HG03469 (cell line): Measurements from ENCODE around the gene MCRIP1.
A peak's percentile ranks its signal among the peaks of the same experiment; 100 is the strongest.

Source experiments
- ATAC-seq: cut with Tn5 transposase; IDR thresholded peaks from one replicate; pipeline ENCODE4 v1.9.1; 2021; ENCODE audit warnings: mild to moderate bottlenecking, moderate library complexity, moderate number of reproducible peaks; ENCODE audit not compliant: unreplicated experiment

Gene MCRIP1

GRCh38 chr17:81863123-81863675 lies 30.1 kb upstream of the MCRIP1 start:
- ATAC-seq, result no peak

GRCh38 chr17:81860756-81861568 lies 27.9 kb upstream of the MCRIP1 start:
- peak; percentile 66 for ATAC-seq

- ATAC-seq, result no peak
Observed at GRCh38 chr17:81859906-81860755, 27.0 kb upstream of the MCRIP1 start, which contains the start of gene P4HB. TSS of gene P4HB (minus strand) at chr17:81860535. CDS start at chr17:81860471, 64 bp downstream.

- no peak for ATAC-seq
Observed at GRCh38 chr17:81858967-81859905, 26.1 kb upstream of the MCRIP1 start.

- no peak for ATAC-seq
Observed at GRCh38 chr17:81858170-81858966, 25.3 kb upstream of the MCRIP1 start.

DNA sequence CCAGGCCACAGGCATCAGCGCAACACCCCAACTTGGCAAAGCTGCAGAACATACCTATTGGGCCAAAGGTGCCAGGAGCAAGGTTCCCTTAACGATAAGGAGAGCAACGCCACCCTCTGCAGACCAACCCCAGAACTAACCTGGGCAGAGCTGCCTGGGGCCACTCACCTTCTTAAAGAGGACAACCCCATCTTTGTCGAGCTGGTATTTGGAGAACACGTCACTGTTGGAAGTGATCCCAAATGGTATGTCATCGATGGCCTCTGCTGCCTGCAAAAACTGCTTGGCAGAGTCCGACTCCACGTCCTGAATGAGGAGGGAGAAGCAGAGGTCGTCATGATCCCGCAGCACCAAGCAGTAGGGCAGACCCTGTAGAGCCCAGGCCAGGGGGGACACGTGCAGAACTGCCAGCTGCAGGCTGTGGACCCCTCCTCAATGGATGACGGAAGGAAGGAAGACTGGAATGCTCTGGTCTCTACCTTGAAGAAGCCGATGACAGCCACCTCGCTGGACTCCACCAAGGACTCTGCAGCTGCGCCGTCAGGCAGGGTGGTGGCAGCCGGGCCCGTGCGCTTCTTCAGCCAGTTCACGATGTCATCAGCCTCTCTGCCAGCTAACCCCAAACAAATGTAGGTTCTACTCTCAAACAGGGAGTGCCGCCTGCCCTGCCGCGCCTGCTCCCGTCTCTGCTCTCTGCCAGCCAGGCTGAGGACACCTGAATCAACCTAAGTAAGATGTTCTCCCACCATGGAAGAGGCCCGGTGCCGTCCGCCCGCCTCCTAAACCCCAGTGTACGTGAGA lies 22.1 kb upstream of the MCRIP1 start:
- no peak for ATAC-seq

DNA sequence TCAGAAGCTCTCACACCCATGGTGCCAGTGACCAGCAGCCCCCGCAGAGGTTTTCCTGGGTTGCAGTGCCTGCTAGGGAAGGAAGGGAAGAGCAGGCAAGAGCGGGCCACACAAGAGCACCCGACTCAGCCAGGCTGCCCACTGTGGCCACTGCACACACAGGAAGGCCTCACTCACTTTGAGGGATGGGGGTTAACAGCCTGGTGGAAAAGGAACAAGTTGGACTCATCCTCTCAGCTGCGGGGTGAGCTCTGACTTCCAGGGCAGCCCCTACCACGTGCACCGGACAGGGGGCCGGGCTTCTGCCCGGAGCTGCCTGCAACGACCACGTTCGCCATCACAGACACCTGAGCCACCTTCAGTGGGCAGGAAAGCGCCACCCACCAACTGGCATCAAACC lies 19.1 kb upstream of the MCRIP1 start:
- no peak for ATAC-seq

- ATAC-seq, result no peak
Observed at GRCh38 chr17:81851423-81851822, 18.3 kb upstream of the MCRIP1 start.

- no peak for ATAC-seq
Observed at GRCh38 chr17:81849457-81849856, 16.4 kb upstream of the MCRIP1 start.

GRCh38 chr17:81846743-81847689 lies 13.9 kb upstream of the MCRIP1 start:
- no peak for ATAC-seq

DNA sequence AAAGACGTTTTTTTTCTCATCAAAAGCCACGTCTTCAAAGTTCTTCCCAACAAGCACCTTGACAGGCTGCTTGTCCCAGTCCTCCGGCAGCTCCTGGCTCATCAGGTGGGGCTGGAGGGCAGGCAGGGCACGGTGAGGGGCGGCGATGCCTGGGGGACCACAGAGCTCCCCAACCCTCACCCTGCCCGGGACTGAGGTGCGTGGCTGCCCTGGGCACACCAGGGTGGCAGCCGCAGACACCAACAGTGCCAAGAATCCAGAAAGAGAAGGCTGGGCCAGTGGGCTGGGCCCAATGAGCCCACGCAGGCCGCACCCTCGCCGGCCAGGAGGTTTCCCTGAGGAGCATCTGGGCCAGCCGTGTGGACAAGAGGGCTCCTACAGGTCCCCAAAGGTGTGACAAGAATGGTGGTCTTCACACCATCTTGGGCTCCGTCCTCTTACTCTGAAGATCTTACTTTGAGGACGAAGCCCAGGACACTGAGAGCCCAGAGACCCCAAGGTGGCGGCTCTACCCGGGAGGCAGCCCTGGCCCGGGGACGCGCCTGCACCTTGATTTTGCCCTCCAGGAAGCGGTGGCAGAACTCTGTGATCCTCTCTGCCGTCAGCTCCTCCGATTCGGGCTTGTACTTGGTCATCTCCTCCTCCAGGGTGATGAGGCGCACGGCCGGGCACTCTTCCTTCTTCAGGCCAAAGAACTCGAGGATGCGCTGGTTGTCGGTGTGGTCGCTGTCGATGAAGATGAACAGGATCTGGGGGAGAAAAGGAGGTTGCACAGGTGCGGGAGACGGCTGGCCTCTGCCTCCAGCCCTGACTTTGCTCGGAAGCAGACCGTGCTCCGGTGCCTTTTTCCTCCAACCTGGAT lies 13.0 kb upstream of the MCRIP1 start:
- no peak for ATAC-seq

DNA sequence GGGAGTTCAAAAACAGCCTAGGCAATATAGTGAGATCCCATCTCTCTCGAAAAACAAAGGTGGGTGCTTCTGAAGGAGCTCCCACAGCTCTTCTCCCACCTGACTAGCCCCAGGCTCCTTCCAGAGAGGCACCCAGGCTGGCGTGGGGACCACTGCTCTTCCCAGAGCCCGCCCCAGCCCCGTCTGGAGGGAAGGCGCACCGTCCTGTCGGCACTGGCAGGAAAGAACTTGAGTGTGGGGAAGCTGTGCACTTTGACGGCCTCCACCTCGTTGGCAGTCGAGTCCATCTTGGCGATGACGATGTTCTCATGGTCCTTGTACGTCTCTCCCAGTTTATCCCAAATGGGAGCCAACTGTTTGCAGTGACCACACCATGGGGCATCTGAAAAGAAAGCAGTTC lies 12.3 kb upstream of the MCRIP1 start:
- no peak for ATAC-seq

GRCh38 chr17:81844887-81845286 lies 11.8 kb upstream of the MCRIP1 start:
- ATAC-seq, result no peak

DNA sequence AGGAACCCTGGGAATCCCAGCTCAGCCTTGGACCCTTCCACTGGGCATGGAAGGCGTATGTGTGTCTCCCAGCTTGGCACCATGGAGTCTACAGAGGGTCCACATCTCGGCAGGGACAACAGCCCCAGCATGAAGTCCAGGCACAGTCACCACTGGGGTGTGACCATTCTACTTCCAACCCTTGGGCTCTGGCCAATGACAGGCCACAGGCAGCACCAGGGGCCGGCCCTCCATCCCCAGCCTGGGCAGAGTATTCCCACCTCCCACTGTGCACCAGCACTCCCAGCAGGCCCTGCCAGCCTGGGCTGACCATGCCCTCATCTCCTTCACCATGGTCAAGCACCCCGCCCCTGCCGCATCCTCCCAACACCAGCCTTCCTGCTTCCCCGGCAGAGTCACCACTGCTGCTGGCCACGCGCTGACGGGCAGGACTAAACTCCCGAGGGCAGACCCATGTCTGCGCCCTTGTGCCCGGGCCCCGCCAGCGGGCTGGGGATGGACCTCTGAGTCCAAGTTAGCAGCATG lies 11.3 kb upstream of the MCRIP1 start:
- ATAC-seq, result no peak

- ATAC-seq, result no peak
Observed at GRCh38 chr17:81843713-81844326, 10.7 kb upstream of the MCRIP1 start.
